Esophagus (tissue), 2 donors: ENCODE measurements around the gene TTC34. TPM values are rescaled to one million over a fixed set of nuclear protein-coding genes. Genes with fewer than 3 reads are reported as not detected.
"Not testable (repeated sequence)": the region's sequence is repeated elsewhere in the genome, so short reads cannot be mapped to it uniquely, and the experiment has no call there.

ENCODE experiments used
- H3K27ac ChIP-seq, 2 donors: one replicate each; pipeline ENCODE4 v1.5.1; 2013; ENCODE audit warnings: low read depth in 2 of 2, mild to moderate bottlenecking in 2 of 2, inconsistent platforms in 1 of 2, low read length in 1 of 2, moderate library complexity in 1 of 2
- H3K27me3 ChIP-seq, 2 donors: one replicate each; pipeline ENCODE4 v1.6.1; 2013; ENCODE audit warnings: low read length in 2 of 2, control low read depth in 1 of 2, mild to moderate bottlenecking in 1 of 2; ENCODE audit not compliant: insufficient read depth in 2 of 2, control insufficient read depth in 1 of 2
- H3K36me3 ChIP-seq, 2 donors: one replicate each; pipeline ENCODE4 v1.6.1; 2013; ENCODE audit warnings: low read length in 1 of 2; ENCODE audit not compliant: control insufficient read depth in 2 of 2, insufficient read depth in 2 of 2
- H3K4me1 ChIP-seq, 2 donors: one replicate each; pipeline ENCODE4 v1.6.1; 2013; ENCODE audit warnings: low read length in 1 of 2; ENCODE audit not compliant: control insufficient read depth in 2 of 2, insufficient read depth in 2 of 2
- H3K4me3 ChIP-seq, 2 donors: one replicate each; pipeline ENCODE4 v1.5.1; 2013; ENCODE audit warnings: low read length in 2 of 2, mild to moderate bottlenecking in 2 of 2, low read depth in 1 of 2, moderate library complexity in 1 of 2
- H3K9me3 ChIP-seq, 2 donors: one replicate each; pipeline ENCODE4 v1.6.1; 2013; ENCODE audit warnings: mild to moderate bottlenecking in 2 of 2, low read depth in 1 of 2, low read length in 1 of 2, moderate library complexity in 1 of 2; ENCODE audit not compliant: control insufficient read depth in 2 of 2, insufficient read depth in 1 of 2
- WGBS, 2 donors: extraction: QIAGEN DNeasy Blood & Tissue Kit; methylation state at CpG; one replicate each; pipeline ENCODE4 v1.1.7; 2013; 5-methylcytosine and 5-hydroxymethylcytosine counted together
- polyA plus RNA-seq, 2 donors: library from polyadenylated mRNA; stranded (reverse); fragments of 200-250 nt; gene quantifications; one replicate each; pipeline ENCODE4 v1.2.3, GENCODE V29; 2013
- donor health status: healthy with polysubstance abuse.
- donor health status: Bipolar disorder and iron deficiency.

Gene TTC34
- polyA plus RNA-seq, 2 donors, result 0.02 to 0.20 TPM

GRCh38 chr1:2801046-2801445, 447 bp downstream of the TTC34 start:
- no peak overlapping the region for H3K4me3 ChIP-seq
- H3K36me3 ChIP-seq, result no peaks in the 10 kb centered on the region
- 65 to 68% methylated on average over 11 of the region's 11 CpGs for WGBS, 2 donors
- H3K9me3 ChIP-seq, result no peaks in the 10 kb centered on the region
- no peak overlapping the region for H3K27ac ChIP-seq
- no peaks in the 10 kb centered on the region for H3K4me1 ChIP-seq
- peaks cover 0 to 4% of the 10 kb centered on the region in 2 donors for H3K27me3 ChIP-seq

GRCh38 chr1:2800664-2801045, 838 bp downstream of the TTC34 start:
- peaks cover 0 to 3% of the 10 kb centered on the region in 2 donors for H3K27me3 ChIP-seq
- no peaks in the 10 kb centered on the region for H3K4me1 ChIP-seq
- no peak overlapping the region for H3K27ac ChIP-seq
- H3K4me3 ChIP-seq, result no peak overlapping the region
- no peaks in the 10 kb centered on the region for H3K36me3 ChIP-seq
- 61 to 74% methylated on average over 12 of the region's 12 CpGs for WGBS, 2 donors
- H3K9me3 ChIP-seq, result peaks cover 0 to 2% of the 10 kb centered on the region in 2 donors

- Histone ChIP-seq H3K27me3 (peaks cover 0 to 3% of the 10 kb centered on the region in 2 donors), H3K36me3 (no peaks in the 10 kb centered on the region), H3K9me3 (peaks cover 0 to 8% of the 10 kb centered on the region in 2 donors), H3K27ac (no peak overlapping the region), H3K4me1 (no peaks in the 10 kb centered on the region), H3K4me3 (no peak overlapping the region)
- 85 to 86% methylated on average over 49 of the region's 49 CpGs for WGBS, 2 donors
Measured at GRCh38 chr1:2799811-2800663, 1.5 kb downstream of the TTC34 start.

- not testable (repeated sequence) for H3K4me3 ChIP-seq, H3K9me3 ChIP-seq, H3K27me3 ChIP-seq, H3K27ac ChIP-seq, H3K36me3 ChIP-seq, H3K4me1 ChIP-seq
- 96 to 98% methylated on average over 7 of the region's 7 CpGs for whole genome bisulfite sequencing, 2 donors
Measured at GRCh38 chr1:2798958-2799357, 2.5 kb downstream of the TTC34 start.

- Histone ChIP-seq H3K9me3 (peaks cover under 1 to 13% of the 10 kb centered on the region in 2 donors), H3K27me3 (peaks cover 0 to under 1% of the 10 kb centered on the region in 2 donors), H3K27ac (no peak overlapping the region), H3K4me3 (no peak overlapping the region), H3K4me1 (no peaks in the 10 kb centered on the region), H3K36me3 (no peaks in the 10 kb centered on the region)
- WGBS, 2 donors, result 52 to 65% methylated on average over 6 of the region's 6 CpGs
Measured at GRCh38 chr1:2797741-2798016, 3.8 kb downstream of the TTC34 start.

GRCh38 chr1:2796890-2797740, 4.4 kb downstream of the TTC34 start:
- 47% methylated on average over 19 of the region's 19 CpGs for WGBS, 2 donors
- Histone ChIP-seq H3K4me1 (no peaks in the 10 kb centered on the region), H3K36me3 (no peaks in the 10 kb centered on the region), H3K4me3 (no peak overlapping the region), H3K9me3 (peaks cover 3 to 17% of the 10 kb centered on the region in 2 donors), H3K27ac (no peak overlapping the region), H3K27me3 (peaks cover 0 to 2% of the 10 kb centered on the region in 2 donors)

GRCh38 chr1:2795926-2796325, 5.6 kb downstream of the TTC34 start:
- no peaks in the 10 kb centered on the region for H3K36me3 ChIP-seq
- WGBS, 2 donors, result 79 to 82% methylated on average over 6 of the region's 6 CpGs
- peaks cover 0 to 7% of the 10 kb centered on the region in 2 donors for H3K27me3 ChIP-seq
- no peak overlapping the region for H3K27ac ChIP-seq
- peaks cover 6 to 21% of the 10 kb centered on the region in 2 donors for H3K9me3 ChIP-seq
- no peak overlapping the region for H3K4me3 ChIP-seq
- H3K4me1 ChIP-seq, result no peaks in the 10 kb centered on the region

GRCh38 chr1:2791027-2791760, 10.3 kb downstream of the TTC34 start:
- H3K4me1 ChIP-seq, result no peaks in the 10 kb centered on the region
- WGBS, 2 donors, result 69 to 71% methylated on average over 18 of the region's 18 CpGs
- no peak overlapping the region for H3K27ac ChIP-seq
- no peak overlapping the region for H3K4me3 ChIP-seq
- peaks cover 4 to 20% of the 10 kb centered on the region in 2 donors for H3K27me3 ChIP-seq
- no peaks in the 10 kb centered on the region for H3K36me3 ChIP-seq
- H3K9me3 ChIP-seq, result peaks cover 6 to 21% of the 10 kb centered on the region in 2 donors

- 21 to 23% methylated on average over 51 to 58 of the region's 58 CpGs for WGBS, 2 donors
- Histone ChIP-seq H3K36me3 (no peaks in the 10 kb centered on the region), H3K27ac (no peak overlapping the region), H3K4me1 (no peaks in the 10 kb centered on the region), H3K4me3 (no peak overlapping the region), H3K27me3 (peaks cover 4 to 20% of the 10 kb centered on the region in 2 donors), H3K9me3 (peaks cover 6 to 14% of the 10 kb centered on the region in 2 donors)
Measured at GRCh38 chr1:2789986-2790581, 11.4 kb downstream of the TTC34 start.
